GM10266 (cell line): ENCODE measurements around the gene UST.

Source experiments
- DNase-seq: peaks from one replicate; pipeline ENCODE4 v3.0.0; 2012; ENCODE audit errors: extremely low spot score
- TF ChIP-seq, protein P1 (sequence below): IDR thresholded peaks from 2 replicates; pipeline ENCODE4 v1.5.1; 2012; ENCODE audit warnings: mild to moderate bottlenecking, low read depth; ENCODE audit not compliant: control insufficient read depth, insufficient read depth; ENCODE audit errors: missing control alignments

The UST gene

DNA sequence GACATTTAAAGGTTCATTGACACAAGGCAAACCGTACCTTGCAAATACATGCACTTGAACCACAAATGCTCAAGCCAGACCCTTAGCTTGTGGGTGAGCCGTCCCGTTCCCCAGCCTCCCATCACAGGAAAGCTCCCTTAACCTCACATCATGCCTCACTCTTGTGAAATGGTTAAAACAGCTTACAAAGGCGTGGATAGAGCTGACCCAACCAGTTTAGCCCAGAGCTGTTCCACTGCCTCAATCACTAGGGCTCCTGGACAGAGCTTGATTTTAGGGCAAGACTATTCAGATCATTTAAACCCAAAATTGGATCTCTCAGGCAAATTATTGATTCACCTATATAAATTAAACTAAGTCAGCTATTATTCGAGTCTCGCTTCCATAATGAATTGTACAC is 341.1 kb downstream of the UST start:
- TF ChIP-seq, protein P1, sequence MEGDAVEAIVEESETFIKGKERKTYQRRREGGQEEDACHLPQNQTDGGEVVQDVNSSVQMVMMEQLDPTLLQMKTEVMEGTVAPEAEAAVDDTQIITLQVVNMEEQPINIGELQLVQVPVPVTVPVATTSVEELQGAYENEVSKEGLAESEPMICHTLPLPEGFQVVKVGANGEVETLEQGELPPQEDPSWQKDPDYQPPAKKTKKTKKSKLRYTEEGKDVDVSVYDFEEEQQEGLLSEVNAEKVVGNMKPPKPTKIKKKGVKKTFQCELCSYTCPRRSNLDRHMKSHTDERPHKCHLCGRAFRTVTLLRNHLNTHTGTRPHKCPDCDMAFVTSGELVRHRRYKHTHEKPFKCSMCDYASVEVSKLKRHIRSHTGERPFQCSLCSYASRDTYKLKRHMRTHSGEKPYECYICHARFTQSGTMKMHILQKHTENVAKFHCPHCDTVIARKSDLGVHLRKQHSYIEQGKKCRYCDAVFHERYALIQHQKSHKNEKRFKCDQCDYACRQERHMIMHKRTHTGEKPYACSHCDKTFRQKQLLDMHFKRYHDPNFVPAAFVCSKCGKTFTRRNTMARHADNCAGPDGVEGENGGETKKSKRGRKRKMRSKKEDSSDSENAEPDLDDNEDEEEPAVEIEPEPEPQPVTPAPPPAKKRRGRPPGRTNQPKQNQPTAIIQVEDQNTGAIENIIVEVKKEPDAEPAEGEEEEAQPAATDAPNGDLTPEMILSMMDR: no peak
- no peak for DNase-seq

DNA sequence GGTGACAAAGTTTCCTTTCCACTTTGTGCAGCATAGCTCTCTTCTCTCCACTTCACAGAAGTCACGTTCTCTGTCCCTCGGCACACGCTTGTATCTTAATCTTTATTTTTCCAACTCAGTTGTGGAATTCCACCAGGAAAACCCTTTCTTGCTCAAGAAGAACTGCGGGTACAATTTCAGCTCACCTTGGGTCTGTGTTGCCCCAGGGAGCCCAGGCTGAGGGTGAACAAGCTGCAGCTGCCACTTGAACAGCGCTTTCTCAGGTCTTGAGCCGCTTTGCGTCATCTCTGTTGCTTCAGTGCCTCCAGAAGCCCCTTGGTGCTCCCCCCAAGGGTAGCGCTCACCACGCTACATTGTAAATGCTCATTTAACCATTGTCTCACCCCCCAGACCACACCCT is 341.5 kb downstream of the UST start:
- TF ChIP-seq, protein P1: no peak
- no peak for DNase-seq

DNA sequence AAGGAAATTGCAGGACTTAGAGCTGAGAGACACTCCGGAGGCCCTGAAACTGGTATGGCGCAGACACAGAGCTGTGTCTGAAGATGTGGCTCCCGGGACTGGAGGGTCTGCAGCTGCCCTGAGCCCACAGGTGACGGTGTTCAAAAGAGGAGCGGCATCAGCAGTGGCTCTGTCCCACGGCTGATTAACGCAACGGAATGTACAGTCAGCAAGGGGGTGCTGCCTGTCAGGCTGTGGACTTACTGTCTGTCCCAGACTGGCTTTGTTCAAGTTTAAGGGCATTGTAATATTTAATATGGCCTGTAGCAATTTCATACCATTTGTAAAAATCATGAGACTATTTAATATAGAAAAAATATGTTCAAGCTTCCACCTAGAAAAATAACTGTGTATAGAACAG is 342.7 kb downstream of the UST start:
- no peak for DNase-seq

DNA sequence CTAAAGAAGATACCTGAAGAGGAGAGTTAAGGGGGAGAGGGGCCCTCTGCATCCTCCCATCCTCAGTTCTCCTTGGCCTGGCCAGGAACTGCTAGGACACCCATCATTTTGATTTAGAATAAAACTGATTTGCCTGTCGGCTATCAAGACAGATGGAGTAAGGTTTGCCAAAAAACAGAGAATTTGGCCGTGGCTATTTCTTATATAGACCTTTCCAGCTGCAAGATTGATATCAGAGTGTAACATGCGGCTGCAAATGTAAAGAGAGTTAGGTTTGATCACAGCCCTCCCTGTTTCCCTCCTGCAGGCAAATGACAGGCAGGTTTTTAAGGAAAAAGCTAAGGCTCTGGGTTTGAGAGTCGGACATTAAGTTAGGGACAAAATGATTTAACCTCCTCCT is 344.1 kb downstream of the UST start:
- DNase-seq: no peak
- TF ChIP-seq, protein P1: no peak

More for the DNA sequence above, 342.7 kb downstream of the UST start:
- TF ChIP-seq, protein P1: no peak

DNA sequence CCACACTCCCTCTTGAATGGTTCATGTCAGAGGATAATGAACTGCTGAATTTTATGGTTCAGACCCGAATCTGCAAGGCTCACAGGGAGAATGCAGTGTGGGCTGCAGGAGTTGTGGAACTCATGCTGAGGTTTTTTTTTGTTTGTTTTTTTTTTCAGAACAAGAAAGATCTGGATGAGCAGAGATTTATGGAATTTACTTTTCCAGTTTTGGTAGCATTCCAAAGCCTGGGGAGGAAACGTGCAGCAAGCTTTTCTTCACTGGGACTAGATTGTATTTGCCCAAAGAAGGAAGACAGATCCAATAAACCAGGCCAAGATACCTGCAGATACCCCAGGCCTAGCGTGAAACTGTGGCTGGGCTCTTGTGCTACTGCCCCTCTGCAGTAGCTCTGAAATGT is 346.8 kb downstream of the UST start:
- TF ChIP-seq, protein P1: no peak
- DNase-seq: no peak

DNA sequence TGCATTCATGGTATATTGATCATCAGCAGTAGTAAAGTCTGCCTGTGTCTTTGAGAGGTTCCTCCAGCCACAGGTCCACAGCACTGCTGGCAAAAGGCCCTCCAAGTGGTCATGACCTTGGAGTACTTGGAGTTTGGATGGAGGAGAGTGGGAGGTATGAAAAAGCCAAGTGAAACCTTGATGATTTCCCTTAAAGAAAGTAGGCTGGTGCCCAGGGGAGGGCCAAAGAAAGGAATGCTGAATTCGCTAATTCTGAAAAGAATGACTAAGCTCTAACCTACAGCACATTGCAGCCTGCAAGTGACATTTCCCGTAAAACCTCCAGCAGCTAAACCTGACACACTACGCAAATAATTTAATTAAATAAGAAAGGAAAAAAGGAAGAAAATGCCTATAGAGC is 347.3 kb downstream of the UST start:
- no peak for DNase-seq
- TF ChIP-seq, protein P1: no peak

DNA sequence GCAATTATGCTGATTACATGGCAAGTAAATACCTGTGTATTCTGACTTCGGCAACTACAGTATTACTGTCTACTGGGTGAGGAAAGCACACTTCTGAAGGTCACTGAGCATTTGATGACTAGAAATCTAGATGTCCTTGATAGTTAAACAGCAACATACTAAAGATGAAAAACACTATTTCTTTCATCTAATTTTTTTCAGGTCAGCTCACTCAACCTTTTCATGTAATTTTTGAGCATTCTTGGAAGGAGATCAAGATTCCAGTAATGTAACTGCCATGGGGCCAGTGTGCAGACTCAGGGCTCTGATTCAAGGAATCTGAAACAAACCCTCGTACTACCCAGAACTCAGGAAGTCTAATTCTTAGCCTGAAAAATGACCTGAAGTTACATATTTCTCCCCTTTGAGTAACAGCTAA is 348.1 kb downstream of the UST start:
- TF ChIP-seq, protein P1: no peak
- DNase-seq: no peak
